Neuron (in vitro differentiated cells): Measurements from ENCODE around the gene CDH4.

Experiments used
- H2AFZ ChIP-seq: one replicate; pipeline ENCODE4 v1.6.1; 2013; ENCODE audit warnings: low read depth, mild to moderate bottlenecking, inconsistent platforms, low read length, moderate library complexity
- H3K27me3 ChIP-seq: one replicate; pipeline ENCODE4 v1.6.1; 2013; ENCODE audit warnings: low read length; ENCODE audit not compliant: insufficient read depth
- H3K36me3 ChIP-seq: one replicate; pipeline ENCODE4 v1.6.1; 2013; ENCODE audit warnings: low read length; ENCODE audit not compliant: insufficient read depth
- H3K4me1 ChIP-seq: one replicate; pipeline ENCODE4 v1.6.1; 2013; ENCODE audit warnings: low read length; ENCODE audit not compliant: insufficient read depth
- H3K4me3 ChIP-seq: 2 replicates; pipeline ENCODE4 v1.5.1; 2013; ENCODE audit warnings: mild to moderate bottlenecking, low read length, moderate library complexity
- H3K9me3 ChIP-seq: one replicate; pipeline ENCODE4 v1.6.1; 2013; ENCODE audit warnings: low read length

CDH4 gene

DNA sequence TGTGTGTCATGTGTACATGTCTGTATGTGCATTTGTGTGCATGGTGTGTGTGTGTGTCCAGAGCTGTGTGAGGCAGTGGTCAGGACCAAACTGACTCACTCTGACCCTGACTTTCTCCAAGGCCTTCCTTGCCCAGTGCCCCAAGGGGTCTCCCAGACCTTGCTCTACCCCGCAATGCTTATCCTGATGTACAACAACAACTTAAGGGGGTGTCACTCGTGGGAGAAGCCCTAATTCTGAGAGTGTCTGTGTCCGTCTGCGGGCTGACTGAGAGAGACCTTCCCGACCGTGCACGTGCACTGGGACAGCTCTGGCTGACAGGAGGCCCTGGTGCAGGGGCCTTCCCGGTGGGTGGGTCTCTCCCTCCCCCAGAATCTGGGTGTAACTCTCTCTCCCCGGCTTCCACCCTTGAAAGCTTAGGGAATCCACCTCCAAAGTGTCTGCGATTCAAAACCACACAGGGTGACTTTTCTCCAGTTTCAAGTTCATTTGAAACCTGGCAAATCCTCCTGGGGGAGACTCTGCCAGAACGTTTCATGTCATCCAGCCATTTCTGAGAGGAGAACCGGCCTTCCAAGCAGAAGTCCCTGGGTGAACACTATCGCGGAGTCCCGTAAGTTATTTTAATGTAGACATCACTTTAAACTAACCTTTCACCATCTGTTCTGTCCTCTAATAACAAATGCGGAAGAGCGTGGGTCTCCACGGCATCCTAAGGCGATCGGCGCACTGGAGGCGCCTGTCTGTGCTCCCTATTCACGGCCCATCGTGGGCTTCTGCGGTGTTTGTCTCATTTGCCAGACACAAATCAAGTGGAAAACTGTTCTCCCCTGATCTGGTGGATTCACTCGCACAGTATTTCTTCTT is 588.1 kb downstream of the CDH4 start:
- Histone ChIP-seq H3K27me3 (no peaks in the 10 kb centered on the region), H3K4me3 (no peak overlapping the region), H3K4me1 (peaks cover 13% of the 10 kb centered on the region), H3K9me3 (no peaks in the 10 kb centered on the region), H2AFZ (no peak overlapping the region), H3K36me3 (no peaks in the 10 kb centered on the region)

DNA sequence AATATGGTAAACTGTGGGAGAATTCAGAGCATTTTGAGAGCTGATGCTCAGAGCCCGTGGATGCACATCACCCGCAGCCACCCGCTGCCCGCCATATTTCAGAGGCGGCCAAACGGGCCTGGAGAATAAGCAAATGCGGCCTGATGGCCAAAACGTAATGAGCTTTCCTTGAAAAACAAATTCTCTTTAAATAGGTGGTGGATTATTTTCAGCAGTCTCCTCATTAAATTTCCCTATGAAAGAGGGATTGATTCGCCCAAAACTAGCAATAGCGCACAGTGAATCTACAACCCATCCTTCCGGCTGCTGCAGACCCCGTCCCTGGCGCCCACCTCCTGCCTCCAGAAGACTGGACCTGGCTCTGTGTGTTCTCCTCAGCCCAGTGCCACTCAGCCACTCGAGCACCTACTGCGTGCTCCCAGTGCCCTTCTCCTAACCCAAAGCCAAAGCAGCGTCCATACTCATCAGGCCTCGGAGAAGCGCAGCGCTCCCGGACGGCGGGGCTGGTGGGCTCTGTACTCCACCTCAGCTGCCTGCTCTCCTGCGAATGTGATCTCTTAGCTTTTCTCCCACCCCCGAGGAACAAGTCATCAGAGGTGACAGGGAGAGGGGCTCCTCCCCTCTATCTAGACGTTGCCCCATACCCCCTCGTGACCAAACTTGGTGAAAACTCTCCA is 588.9 kb downstream of the CDH4 start:
- Histone ChIP-seq H3K4me3 (no peak overlapping the region), H3K4me1 (peaks cover 20% of the 10 kb centered on the region), H3K9me3 (no peaks in the 10 kb centered on the region), H3K27me3 (no peaks in the 10 kb centered on the region), H3K36me3 (no peaks in the 10 kb centered on the region), H2AFZ (no peak overlapping the region)

DNA sequence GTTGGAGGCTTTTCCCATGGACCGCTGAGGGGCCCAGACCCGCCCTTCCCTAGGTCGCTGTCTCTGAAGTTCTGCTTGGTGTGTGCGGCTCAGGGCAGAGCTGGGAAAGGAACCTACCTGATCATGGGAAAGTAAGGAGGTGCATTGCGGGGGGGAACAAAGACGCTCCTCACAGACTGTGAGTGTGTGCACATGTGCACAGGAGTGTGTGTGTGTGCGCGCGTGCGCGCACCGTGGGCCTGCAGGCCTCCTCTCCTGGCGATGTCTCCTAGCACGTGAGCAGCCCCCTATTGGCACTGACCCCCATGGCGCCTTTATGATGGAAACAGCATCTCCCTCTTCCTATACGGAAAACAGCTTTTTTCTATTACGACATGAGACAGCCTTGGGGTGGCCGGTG is 589.5 kb downstream of the CDH4 start:
- Histone ChIP-seq H3K4me3 (no peak overlapping the region), H2AFZ (no peak overlapping the region), H3K4me1 (peaks cover 26% of the 10 kb centered on the region), H3K27me3 (no peaks in the 10 kb centered on the region), H3K36me3 (no peaks in the 10 kb centered on the region), H3K9me3 (no peaks in the 10 kb centered on the region)

DNA sequence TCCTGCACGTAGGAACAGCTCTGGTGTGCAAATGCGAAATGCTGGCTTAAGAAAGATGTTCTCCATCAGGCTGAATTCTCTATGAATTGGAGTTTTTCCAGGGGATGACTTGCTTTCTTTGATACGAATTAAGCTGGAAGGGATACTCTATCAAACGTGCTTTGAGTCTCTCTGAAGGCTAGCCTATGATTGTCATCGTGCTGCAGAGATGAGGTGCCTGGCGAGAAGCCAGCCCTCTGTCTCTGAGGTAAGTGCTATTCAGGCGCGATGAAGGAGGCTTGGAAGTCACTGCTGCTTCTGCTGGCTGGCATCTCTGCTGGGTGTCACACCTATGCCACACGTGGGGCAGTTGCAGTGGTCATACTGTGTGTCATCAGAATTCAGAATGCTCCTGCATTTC is 589.9 kb downstream of the CDH4 start:
- Histone ChIP-seq H3K36me3 (no peaks in the 10 kb centered on the region), H3K4me1 (peaks cover 26% of the 10 kb centered on the region), H2AFZ (no peak overlapping the region), H3K9me3 (no peaks in the 10 kb centered on the region), H3K27me3 (no peaks in the 10 kb centered on the region), H3K4me3 (no peak overlapping the region)

DNA sequence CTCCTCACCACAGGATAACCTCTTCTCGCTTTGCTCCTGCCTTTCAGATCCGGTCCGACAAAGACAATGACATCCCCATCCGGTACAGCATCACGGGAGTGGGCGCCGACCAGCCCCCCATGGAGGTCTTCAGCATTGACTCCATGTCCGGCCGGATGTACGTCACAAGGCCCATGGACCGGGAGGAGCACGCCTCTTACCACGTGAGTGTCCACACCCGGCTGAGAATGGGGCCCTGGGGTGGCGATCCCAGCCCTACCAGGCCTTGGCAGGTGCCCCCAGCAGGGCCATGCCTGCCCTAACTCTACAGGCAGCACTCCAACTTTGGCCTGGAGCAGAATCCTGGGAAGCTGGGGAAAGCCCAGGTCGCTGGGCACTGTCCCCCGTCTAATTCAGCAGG is 592.6 kb downstream of the CDH4 start:
- peaks cover 26% of the 10 kb centered on the region for H3K4me1 ChIP-seq
- H3K9me3 ChIP-seq = peaks cover 3% of the 10 kb centered on the region
- H3K36me3 ChIP-seq = no peaks in the 10 kb centered on the region
- no peak overlapping the region for H3K4me3 ChIP-seq
- no peak overlapping the region for H2AFZ ChIP-seq
- no peaks in the 10 kb centered on the region for H3K27me3 ChIP-seq

DNA sequence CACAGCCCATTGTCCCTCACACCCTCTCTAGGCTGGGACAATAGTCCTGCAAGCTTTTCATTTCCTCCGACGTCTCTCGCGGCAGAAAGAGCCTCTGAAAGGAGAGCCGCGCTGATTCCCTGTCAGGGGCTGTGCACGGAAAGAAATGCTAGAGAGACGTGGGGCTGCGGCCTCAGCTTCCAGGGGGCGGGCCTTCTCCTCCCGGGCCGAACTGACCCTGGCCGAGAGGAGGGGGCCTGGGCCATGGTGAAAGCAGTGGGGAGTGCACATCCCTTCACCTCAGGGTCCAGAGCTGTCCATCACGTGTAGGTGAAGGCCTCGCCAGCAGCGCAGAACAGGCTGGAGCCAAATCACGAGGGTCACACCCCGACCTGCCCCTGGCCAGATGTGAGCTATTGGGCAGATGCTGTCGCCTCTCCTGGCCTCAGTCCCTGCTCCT is 593.2 kb downstream of the CDH4 start:
- no peak overlapping the region for H2AFZ ChIP-seq
- no peaks in the 10 kb centered on the region for H3K27me3 ChIP-seq
- H3K36me3 ChIP-seq = no peaks in the 10 kb centered on the region
- peaks cover 26% of the 10 kb centered on the region for H3K4me1 ChIP-seq
- H3K9me3 ChIP-seq = peaks cover 3% of the 10 kb centered on the region
- no peak overlapping the region for H3K4me3 ChIP-seq

DNA sequence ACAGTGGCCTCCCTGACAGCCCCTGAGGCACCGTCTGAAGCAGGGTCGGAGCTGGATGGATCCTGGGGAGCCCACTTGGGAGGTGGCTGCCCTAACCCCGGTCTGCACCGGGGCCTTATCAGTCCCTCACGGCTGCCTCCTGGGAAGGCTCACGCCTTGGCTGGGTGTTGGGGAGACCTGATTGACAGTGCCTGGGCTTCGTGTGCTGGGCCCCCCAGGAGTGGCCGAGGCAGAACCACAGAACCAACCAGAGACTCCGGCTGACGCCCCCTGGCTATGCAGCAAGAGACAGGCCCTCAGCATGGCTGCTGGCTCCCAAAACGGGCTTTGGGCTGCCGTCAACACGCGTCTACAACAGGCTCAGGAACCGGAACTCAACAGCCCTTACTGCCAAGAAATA is 594.0 kb downstream of the CDH4 start:
- Histone ChIP-seq H3K27me3 (no peaks in the 10 kb centered on the region), H3K4me1 (peaks cover 26% of the 10 kb centered on the region), H3K4me3 (no peak overlapping the region), H2AFZ (no peak overlapping the region), H3K9me3 (peaks cover 5% of the 10 kb centered on the region), H3K36me3 (no peaks in the 10 kb centered on the region)

DNA sequence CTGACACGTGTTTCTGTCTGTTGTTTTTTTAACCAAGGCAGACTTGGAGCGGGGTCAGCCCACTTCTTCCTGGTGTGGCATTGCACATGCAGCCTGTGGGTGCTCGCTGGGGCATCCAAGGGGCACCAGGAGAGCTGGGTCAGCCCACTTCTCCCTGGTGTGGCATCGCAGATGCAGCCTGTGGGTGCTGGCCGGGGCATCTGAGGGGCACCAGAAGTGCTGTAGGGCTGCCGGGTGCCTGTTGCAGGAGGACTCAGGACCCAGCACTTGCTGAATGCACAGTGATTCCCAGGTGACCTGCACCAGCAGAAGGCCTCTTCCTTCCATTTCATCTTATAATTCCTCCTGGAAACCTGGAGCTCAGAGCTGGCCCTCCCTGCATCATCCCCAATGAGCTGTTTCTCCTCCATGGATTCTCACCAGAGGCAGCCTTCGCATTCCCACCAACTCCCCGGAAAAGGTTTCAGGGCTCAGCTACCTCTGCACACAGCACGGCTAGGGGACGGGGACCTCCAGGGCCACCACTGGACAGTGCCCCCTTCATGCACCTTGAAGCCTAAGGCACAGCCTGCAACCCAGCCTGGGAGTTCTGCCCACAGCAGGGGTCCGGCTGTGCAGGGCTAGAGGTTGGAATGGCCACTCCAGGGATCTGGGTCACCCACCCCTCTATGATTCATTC is 594.8 kb downstream of the CDH4 start:
- Histone ChIP-seq H2AFZ (no peak overlapping the region), H3K4me1 (peaks cover 26% of the 10 kb centered on the region), H3K36me3 (no peaks in the 10 kb centered on the region), H3K4me3 (no peak overlapping the region), H3K27me3 (no peaks in the 10 kb centered on the region), H3K9me3 (peaks cover 5% of the 10 kb centered on the region)

DNA sequence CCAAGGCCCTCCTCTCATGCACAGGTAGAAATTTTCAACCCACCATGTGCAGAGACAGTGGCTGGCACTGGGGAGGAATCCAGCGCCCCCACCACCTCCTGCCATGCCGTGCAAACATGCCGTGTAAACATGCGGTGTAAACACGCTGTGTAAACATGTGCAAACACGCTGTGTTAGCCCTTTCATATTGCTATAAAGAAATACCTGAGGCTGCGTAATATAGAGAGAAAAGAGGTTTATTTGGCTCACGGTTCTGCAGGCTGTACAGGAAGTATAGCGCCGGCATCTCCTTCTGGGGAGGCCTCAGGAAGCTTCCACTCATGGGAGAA is 595.3 kb downstream of the CDH4 start:
- no peaks in the 10 kb centered on the region for H3K27me3 ChIP-seq
- H3K36me3 ChIP-seq = no peaks in the 10 kb centered on the region
- H3K4me1 ChIP-seq = peaks cover 26% of the 10 kb centered on the region
- no peak overlapping the region for H2AFZ ChIP-seq
- no peak overlapping the region for H3K4me3 ChIP-seq
- H3K9me3 ChIP-seq = peaks cover 5% of the 10 kb centered on the region

DNA sequence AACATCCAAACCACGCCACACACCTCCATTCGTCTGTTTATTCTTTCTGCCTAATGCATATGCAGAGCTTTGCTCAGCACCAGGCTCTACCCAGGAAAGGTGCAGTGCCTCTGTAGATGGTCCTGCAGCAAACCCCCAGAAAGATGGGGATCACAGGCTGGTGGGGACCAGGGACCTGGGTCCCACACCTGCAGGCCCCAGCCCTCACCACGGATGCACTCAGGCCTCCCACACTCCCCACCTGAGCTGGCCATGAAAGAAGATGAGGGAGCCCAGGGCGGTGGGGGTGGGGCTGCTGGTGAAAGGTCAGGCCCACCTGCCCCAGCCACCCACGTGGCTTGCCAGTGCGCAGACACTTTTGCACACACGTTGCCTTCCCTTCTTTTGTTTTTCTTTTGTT is 595.9 kb downstream of the CDH4 start:
- Histone ChIP-seq H3K36me3 (no peaks in the 10 kb centered on the region), H3K27me3 (no peaks in the 10 kb centered on the region), H3K9me3 (peaks cover 7% of the 10 kb centered on the region), H3K4me1 (peaks cover 26% of the 10 kb centered on the region), H3K4me3 (no peak overlapping the region), H2AFZ (no peak overlapping the region)

DNA sequence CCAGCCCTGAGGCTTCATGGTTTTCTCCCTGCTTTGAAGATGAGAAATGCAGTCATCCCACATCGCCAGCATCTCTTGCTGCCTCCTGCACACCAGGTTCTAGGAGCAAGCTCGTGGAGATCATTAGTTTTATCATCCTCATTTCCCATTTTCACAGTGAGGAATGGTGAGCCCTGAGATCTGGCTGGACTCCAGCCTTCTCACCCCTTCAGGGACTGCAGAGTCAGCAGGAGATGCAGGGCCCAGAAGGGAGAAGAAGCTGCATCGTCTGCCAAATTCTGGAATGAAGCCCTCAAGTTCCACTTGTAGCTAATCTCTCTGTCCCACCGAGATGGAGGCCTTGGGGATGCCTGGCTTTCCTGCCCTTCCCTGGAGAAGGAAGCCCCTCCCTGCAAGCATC is 596.8 kb downstream of the CDH4 start:
- Histone ChIP-seq H3K4me3 (no peak overlapping the region), H3K27me3 (no peaks in the 10 kb centered on the region), H3K4me1 (peaks cover 26% of the 10 kb centered on the region), H3K36me3 (no peaks in the 10 kb centered on the region), H3K9me3 (peaks cover 7% of the 10 kb centered on the region), H2AFZ (no peak overlapping the region)

DNA sequence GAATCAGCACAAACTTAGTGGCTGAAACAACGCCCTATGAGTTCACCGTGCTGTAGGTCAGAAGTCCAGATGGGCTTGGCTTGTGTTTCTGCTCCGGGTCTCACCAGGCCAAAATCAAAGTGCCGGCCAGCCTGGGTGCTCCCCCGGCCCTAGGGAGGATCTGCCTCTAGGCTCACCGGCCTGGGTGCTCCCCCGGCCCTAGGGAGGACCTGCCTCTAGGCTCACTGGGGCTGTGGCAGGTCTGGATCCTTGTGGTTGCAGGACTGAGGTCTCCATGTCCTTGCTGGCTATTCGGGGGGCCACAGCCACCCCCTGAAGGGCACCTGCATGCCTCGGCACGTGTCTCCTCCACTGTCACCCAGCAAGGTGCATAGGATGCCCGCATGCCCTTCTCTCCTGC is 597.3 kb downstream of the CDH4 start:
- peaks cover 7% of the 10 kb centered on the region for H3K9me3 ChIP-seq
- no peak overlapping the region for H3K4me3 ChIP-seq
- H3K36me3 ChIP-seq = no peaks in the 10 kb centered on the region
- no peak overlapping the region for H2AFZ ChIP-seq
- H3K4me1 ChIP-seq = peaks cover 21% of the 10 kb centered on the region
- no peaks in the 10 kb centered on the region for H3K27me3 ChIP-seq

DNA sequence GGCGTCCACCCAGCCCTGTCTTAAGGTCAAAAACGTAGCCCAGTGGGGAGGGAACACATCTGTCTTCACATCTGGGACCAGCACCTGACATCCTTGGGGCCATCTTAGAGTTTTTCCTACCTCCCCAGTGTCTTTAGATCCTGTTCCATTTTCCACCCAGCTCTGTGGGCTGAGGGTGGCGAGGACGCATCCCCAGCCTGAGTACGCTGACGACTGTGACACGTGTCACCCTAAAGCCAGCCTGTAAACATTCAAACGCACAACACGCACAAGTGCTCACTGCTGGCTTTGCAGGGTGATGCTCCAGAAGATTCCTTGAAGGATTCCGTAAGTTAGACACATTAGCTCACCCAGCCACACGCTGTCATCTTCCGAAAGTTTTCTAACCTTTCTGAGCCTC is 597.8 kb downstream of the CDH4 start:
- peaks cover 7% of the 10 kb centered on the region for H3K9me3 ChIP-seq

More for the DNA sequence above, 597.8 kb downstream of the CDH4 start:
- Histone ChIP-seq H2AFZ (no peak overlapping the region), H3K36me3 (no peaks in the 10 kb centered on the region), H3K4me3 (no peak overlapping the region), H3K27me3 (no peaks in the 10 kb centered on the region), H3K4me1 (peaks cover 16% of the 10 kb centered on the region)
